Suprapubic skin (tissue), 4 donors: Measurements from ENCODE around the gene STIP1. TPM values are rescaled to one million over a fixed set of nuclear protein-coding genes. Genes with fewer than 3 reads are reported as not detected.
A peak's percentile ranks its signal among the peaks of the same experiment; 100 is the strongest.

Experiments used
- DNase-seq, 2 donors: peaks; one replicate each; pipeline ENCODE4 v3.0.0-alpha.2; 2019; ENCODE audit warnings: low spot score in 2 of 2
- H3K27ac ChIP-seq: fragments of 200-600 bp; sonication (generic); one replicate; pipeline ENCODE4 v1.5.1; 2019
- H3K27me3 ChIP-seq: fragments of 200-600 bp; sonication (generic); one replicate; pipeline ENCODE4 v1.5.1; 2019
- H3K36me3 ChIP-seq: fragments of 200-600 bp; sonication (generic); one replicate; pipeline ENCODE4 v1.5.1; 2019
- H3K4me1 ChIP-seq: fragments of 200-600 bp; sonication (generic); one replicate; pipeline ENCODE4 v1.5.1; 2019
- H3K4me3 ChIP-seq: fragments of 200-600 bp; sonication (generic); one replicate; pipeline ENCODE4 v1.5.1; 2019; ENCODE audit warnings: mild to moderate bottlenecking
- H3K9me3 ChIP-seq: fragments of 200-600 bp; sonication (generic); one replicate; pipeline ENCODE4 v1.5.1; 2019
- EP300 ChIP-seq: sonication (generic); formaldehyde crosslinking; IDR thresholded peaks from one replicate; pipeline ENCODE4 v1.6.1; 2017; ENCODE audit warnings: antibody characterized with exemption
- POLR2A ChIP-seq, 2 donors: fragments of 450-650 bp; IDR thresholded peaks; one replicate each; pipeline ENCODE4 v1.6.1; 2017; ENCODE audit warnings: antibody characterized with exemption in 2 of 2, mild to moderate bottlenecking in 2 of 2, moderate library complexity in 2 of 2
- POLR2AphosphoS5 ChIP-seq, 3 donors: sonication (generic); formaldehyde crosslinking; IDR thresholded peaks; one replicate each; pipeline ENCODE4 v1.6.1; 2017; ENCODE audit warnings: antibody characterized with exemption in 3 of 3
- WGBS: methylation state at CpG from one replicate; pipeline ENCODE4 v1.1.5; 2018; 5-methylcytosine and 5-hydroxymethylcytosine counted together
- total RNA-seq, 4 donors: library from RNA; depleted of rRNA; stranded (reverse); fragments of >200 nt; gene quantifications; one replicate each; pipeline ENCODE4 v1.1.0, GENCODE V29; 2016
- TF ChIP-seq, protein P1 (sequence below), 2 donors: fragments of 200-600 bp in 1 of 2; fragments of 450-650 bp in 1 of 2; sonication (generic) in 1 of 2; IDR thresholded peaks; one replicate each; pipeline ENCODE4 v1.5.1; 2016 to 2019; ENCODE audit warnings: antibody characterized with exemption in 2 of 2, mild to moderate bottlenecking in 1 of 2, moderate library complexity in 1 of 2

Gene STIP1
- total RNA-seq, 4 donors from 2014 or later, result 47.1 to 93.9 (median 87.4) TPM

DNA sequence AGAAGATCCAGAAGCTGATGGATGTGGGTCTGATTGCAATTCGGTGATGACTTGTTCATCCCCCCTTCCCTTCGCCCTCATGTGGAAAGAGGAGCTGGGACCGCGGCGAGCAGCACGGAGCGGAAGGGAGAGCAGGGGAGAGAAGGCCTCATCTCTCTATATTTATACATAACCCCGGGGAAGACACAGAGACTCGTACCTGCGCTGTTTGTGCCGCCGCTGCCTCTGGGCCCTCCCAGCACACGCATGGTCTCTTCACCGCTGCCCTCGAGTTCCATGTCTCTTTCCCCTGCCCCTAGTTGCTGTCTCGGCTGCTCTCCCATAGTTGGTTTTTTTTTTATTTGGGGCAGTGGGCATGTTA lies 18.1 kb downstream of the STIP1 start:
- TF ChIP-seq, protein P1, sequence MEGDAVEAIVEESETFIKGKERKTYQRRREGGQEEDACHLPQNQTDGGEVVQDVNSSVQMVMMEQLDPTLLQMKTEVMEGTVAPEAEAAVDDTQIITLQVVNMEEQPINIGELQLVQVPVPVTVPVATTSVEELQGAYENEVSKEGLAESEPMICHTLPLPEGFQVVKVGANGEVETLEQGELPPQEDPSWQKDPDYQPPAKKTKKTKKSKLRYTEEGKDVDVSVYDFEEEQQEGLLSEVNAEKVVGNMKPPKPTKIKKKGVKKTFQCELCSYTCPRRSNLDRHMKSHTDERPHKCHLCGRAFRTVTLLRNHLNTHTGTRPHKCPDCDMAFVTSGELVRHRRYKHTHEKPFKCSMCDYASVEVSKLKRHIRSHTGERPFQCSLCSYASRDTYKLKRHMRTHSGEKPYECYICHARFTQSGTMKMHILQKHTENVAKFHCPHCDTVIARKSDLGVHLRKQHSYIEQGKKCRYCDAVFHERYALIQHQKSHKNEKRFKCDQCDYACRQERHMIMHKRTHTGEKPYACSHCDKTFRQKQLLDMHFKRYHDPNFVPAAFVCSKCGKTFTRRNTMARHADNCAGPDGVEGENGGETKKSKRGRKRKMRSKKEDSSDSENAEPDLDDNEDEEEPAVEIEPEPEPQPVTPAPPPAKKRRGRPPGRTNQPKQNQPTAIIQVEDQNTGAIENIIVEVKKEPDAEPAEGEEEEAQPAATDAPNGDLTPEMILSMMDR (IDR thresholded peaks at IDR 0.05), result no peak
- TF ChIP-seq POLR2AphosphoS5 (IDR thresholded peaks at IDR 0.05) (no peak), EP300 (no peak), POLR2A (IDR thresholded peaks at IDR 0.05) (no peak)
- no peak overlapping the region for H3K4me3 ChIP-seq
- no peak overlapping the region for H3K27ac ChIP-seq
- DNase-seq, result no peak
- peaks cover 36% of the 10 kb centered on the region for H3K4me1 ChIP-seq
- H3K9me3 ChIP-seq, result no peaks in the 10 kb centered on the region
- H3K27me3 ChIP-seq, result no peaks in the 10 kb centered on the region
- 66% methylated on average over 15 of the region's 16 CpGs for WGBS
- H3K36me3 ChIP-seq, result peaks cover 59% of the 10 kb centered on the region

DNA sequence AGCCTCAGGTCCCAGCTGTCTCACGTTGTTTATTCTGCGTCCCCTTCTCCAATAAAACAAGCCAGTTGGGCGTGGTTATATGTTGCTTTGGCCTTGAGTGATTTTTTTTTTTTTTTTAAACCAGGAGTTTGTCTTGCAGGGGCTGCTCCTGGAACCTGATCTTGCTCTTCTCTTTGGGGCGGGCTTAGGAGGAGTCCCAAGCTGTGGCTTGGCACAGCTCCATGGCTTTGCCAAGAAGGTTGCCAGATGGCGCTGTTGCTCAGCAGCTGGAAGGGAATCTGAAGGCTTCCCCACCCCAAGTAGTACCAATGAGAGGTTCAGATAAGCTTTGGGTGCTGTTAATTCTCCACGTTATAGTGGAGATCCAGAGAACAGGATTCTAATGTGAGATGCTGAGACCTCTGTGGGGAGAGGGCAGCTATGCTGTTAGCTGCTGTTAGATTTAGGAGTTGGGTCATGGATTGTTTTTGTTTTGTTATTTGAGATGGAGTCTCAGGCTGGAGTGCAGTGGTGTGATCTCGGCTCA lies 18.6 kb downstream of the STIP1 start:
- no peaks in the 10 kb centered on the region for H3K27me3 ChIP-seq
- H3K27ac ChIP-seq, result no peak overlapping the region
- H3K4me1 ChIP-seq, result peaks cover 36% of the 10 kb centered on the region
- TF ChIP-seq, protein P1 (IDR thresholded peaks at IDR 0.05), result peak; percentile 70 to 72
- TF ChIP-seq POLR2AphosphoS5 (IDR thresholded peaks at IDR 0.05) (peak in 2 of 3 donors; percentile 40 to 55), EP300 (no peak)
- H3K36me3 ChIP-seq, result peaks cover 54% of the 10 kb centered on the region
- peak; percentile 90 for DNase-seq
- WGBS, result 22% methylated on average over 7 of the region's 7 CpGs
- no peaks in the 10 kb centered on the region for H3K9me3 ChIP-seq
- H3K4me3 ChIP-seq, result no peak overlapping the region

DNA sequence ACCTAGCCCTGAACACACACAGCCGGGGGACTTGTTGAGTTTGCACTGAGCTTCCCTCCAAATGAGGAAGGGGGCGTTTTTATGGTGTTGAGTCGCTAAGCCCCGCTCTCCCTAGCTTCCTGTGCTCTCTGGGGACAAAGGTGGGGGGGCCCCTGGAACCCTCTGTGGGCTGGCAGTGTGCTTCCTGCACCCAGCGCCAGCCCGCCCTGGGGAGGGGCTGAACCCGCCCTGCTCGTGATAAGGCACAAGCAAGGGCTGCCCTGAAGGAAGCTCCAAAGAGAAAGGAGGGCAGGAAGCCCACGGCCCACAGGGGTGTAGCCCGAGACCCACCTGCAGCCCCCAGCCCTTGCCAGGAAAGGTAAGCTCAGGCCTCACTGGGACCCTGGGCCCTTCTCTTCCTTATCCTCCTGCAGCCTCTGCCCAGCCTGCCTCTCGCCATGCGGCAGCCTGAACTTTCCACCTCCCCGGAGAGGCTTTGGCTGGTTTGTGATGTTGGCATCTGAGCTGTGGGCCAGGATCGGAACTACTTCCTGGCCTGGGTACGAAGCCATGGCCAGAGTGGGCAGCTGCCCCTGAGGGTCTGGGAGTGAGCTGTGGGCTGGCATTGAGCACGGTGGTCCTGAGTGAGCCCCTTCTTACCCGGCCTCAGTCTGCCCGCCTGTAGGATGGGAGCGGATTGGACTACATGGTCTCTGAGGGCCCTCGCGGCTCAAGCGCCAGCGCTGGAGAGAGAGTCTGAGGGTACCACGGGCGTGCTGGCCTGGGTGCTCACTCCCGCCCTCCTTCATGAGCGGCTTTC lies 20.7 kb downstream of the STIP1 start, which contains the start of gene FERMT3:
Gene FERMT3, plus strand, starts transcription at position 265 of the 799 bp plus-strand sequence. CDS start 644 bp downstream, outside the sequence.
- TF ChIP-seq POLR2A (IDR thresholded peaks at IDR 0.05) (no peak), EP300 (no peak), POLR2AphosphoS5 (IDR thresholded peaks at IDR 0.05) (no peak)
- TF ChIP-seq, protein P1 (IDR thresholded peaks at IDR 0.05), result no peak

DNA sequence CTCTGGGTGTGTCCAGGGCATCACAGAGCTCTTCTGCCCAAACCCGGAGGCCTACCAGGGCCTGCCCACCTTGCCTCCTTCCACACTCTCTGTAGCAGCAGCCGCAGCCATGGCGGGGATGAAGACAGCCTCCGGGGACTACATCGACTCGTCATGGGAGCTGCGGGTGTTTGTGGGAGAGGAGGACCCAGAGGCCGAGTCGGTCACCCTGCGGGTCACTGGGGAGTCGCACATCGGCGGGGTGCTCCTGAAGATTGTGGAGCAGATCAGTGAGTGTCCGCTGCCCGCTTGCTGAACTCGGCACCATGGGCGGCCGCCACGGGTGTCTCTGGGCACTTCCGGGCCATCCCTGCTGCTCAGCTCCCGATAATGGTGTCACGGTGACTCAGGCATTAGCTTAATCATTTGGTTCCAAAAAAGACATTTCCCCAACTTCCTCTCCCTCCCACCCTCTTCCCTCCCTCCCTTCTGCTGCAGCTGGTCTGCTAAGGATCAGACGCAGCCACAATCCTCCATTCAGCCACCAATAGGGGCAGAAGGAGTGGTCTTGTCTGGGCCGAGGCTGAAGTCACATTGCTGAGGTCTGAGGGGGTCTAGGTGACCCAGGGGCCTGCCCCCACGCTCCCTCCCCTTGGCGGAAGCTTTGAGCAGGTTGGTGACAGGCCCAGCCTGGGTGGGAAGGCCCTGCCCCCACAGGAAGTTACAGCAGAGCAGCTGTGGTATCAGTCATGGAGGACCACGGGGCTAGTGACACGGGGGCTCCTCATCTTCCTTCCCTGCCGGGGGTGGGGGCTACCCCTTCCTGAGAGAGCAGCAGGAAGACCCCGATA lies 21.5 kb downstream of the STIP1 start:
- WGBS, result 44% methylated on average over 27 of the region's 30 CpGs
- H3K4me1 ChIP-seq, result peaks cover 36% of the 10 kb centered on the region
- peak in 1 of 2 donors; percentile 81 for DNase-seq
- H3K27me3 ChIP-seq, result no peaks in the 10 kb centered on the region
- no peaks in the 10 kb centered on the region for H3K9me3 ChIP-seq
- peak overlapping the region; percentile 81 for H3K27ac ChIP-seq
- TF ChIP-seq, protein P1 (IDR thresholded peaks at IDR 0.05), result no peak
- peak in 1 of 2 donors; percentile 22 for TF ChIP-seq POLR2A (IDR thresholded peaks at IDR 0.05)
- H3K4me3 ChIP-seq, result peak overlapping the region; percentile 45
- H3K36me3 ChIP-seq, result peaks cover 32% of the 10 kb centered on the region

More for the DNA sequence above, 20.7 kb downstream of the STIP1 start, which contains the start of gene FERMT3:
- DNase-seq, result peak in 1 of 2 donors; percentile 74
- Histone ChIP-seq H3K4me3 (peak within 1 kb of the TSS; percentile 45), H3K9me3 (no peaks in the 10 kb centered on the region), H3K27me3 (no peaks in the 10 kb centered on the region), H3K4me1 (peaks cover 36% of the 10 kb centered on the region), H3K36me3 (peaks cover 40% of the 10 kb centered on the region), H3K27ac (peak within 1 kb of the TSS; percentile 81)
- WGBS, result 59% methylated on average over 11 of the region's 27 CpGs
